Endometrial microvascular endothelial cells (primary cell): ENCODE results near the gene DNAH10. TPM values are rescaled to one million over a fixed set of nuclear protein-coding genes. Genes with fewer than 3 reads are reported as not detected.
"Not testable (repeated sequence)": the region's sequence is repeated elsewhere in the genome, so short reads cannot be mapped to it uniquely, and the experiment has no call there.

Experiments
- in situ Hi-C: cut with HindIII; loops from 2 replicates; pipeline ENCODE4 v1.10.0; 2017; ENCODE audit warnings: low sequenced_read_pairs, low pct_unique_long_range_greater_than_20kb; ENCODE audit errors: inconsistent ontology term
- total RNA-seq: library from RNA; depleted of rRNA; stranded (reverse); fragments of >200 nt; gene quantifications from one replicate; pipeline ENCODE4 v1.2.3, GENCODE V29; 2015; ENCODE audit errors: inconsistent ontology term

Gene DNAH10
- total RNA-seq, 1 donor from 2014 or later: 0.09 TPM

DNA sequence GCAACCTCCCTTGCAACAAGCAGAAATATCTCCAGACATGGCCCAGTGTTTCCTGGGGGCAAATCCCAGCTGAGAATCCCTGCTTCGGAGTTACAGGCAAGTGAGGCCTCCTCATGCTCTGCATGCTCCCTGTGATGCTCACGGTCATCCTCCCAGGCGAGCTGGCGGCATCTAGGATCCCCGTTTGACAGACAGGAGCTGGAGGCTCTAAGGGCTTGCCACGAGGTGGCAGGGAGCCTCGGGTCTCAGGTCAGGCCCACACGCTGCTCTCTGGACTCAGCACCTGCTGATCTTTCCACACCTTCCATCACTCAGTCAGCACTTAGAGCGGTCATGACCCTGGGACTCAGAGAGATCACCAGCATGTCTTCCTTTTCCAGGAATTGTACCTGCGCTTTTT is 130.8 kb downstream of the DNAH10 start:
- in situ Hi-C loops: no loop called here

DNA sequence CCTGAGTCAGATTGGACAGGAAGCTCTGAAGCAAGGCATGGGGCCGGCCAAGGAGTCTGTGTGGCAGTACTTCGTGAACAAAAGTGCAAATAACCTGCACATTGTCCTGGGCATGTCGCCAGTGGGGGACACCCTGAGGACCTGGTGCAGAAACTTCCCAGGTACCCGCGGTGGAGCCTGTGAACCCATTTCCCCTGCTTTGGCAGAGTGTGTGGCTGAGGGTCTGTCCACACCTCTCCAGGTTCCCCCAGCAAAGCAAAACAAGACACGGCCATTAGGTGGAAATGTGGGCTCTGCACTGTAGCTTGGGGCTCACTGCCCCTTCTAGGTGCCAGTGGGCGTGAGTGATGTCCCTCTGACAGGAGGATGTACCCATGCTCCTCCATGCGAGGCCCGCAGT is 131.2 kb downstream of the DNAH10 start:
- in situ Hi-C loops: no loop called here

DNA sequence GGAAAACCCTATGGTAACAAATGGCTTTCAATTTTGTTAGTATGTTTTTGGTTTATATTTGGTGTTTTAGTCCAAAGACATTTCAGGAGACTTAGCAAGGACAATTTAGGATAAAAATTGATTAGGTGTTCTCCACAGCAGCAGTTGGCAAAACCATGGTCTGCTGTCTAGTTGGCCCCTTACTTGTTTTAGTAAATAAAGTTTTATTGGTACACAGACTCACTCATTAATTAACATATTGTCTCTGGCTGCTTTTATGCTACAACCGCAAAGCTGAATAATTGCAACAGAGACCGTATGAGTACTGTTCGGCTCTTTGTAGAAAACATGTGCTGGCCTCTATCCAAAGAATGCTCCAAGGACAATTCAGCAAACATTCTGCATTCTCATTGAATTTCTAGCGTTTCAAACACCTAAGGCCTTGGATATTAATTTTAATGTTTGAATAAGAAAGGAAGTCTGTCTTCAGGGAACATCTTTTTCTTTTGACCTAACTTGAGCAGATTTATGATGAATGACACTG is 132.8 kb downstream of the DNAH10 start:
- in situ Hi-C loops: no loop called here

DNA sequence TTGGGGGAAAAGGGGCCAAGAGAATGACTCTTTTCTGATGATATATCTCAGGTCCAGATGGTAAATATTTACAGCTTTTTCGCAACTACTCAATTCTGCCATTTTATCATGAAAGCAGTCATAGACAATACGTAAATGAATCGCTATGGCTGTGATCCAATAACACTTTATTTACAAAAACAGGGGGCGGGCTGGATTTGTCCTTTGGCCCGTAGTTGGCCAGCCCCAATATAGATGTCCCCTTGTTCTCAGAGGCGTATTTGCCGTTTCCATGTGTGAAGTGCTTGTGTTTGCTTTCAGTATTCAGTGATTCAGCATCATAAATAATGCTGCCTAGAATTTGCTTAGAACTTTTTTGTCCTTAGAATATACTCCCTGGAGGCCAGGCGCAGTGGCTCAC is 133.3 kb downstream of the DNAH10 start:
- in situ Hi-C loops: no loop called here

DNA sequence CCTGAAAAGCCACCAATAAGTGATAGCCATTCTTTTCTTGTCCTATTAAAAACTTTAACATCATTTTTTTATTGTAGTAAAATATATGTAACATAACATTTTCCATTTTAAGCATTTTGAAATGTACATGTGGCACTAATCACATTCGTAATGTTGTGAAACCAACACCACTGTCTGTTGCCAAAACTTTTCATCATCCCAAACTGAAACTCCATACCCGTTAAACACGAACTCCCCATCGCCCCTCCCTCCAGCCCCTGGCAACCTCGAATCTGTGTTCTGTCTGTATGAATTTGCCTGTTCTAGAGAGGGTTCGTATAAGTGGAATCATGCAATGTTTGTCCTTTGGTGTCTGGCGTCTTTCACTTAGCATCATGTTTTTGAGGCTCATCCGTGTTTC is 134.7 kb downstream of the DNAH10 start:
- in situ Hi-C loops: no loop called here

DNA sequence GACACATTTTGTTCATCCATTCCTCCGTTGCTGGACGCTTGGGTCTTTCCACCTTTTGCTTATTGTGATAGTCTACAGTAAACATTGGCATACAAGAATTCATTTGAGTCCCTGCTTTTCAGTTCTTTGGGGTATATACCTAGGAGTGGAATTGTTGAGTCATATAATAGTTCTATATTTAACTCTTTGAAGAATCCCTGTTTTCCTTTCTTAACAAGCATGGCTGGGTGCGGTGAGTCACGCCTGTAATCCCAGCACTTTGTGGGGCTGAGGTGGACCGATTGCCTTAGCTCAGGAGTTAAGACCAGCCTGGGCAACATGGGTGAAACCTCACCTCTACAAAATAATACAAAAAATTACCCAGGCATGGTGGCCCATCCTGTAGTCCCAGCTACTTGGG is 135.1 kb downstream of the DNAH10 start:
- in situ Hi-C loops: no loop called here

DNA sequence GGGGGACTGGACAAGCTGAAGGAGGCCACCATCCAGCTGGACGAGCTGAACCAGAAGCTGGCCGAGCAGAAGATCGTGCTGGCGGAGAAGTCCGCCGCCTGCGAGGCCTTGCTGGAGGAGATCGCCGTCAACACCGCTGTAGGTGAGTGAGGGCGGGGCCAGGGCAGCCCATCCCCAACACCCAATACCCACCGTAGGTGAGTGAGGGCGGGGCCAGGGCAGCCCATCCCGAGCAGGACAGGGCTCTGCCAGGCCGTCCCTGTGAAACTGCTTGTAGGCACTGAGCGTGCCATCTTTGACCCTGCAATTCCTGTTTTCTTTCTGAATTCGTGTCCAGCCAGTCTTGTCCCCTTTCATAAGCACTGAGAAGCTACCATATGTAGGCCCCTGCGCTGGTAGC is 136.6 kb downstream of the DNAH10 start:
- in situ Hi-C loops: no loop called here

DNA sequence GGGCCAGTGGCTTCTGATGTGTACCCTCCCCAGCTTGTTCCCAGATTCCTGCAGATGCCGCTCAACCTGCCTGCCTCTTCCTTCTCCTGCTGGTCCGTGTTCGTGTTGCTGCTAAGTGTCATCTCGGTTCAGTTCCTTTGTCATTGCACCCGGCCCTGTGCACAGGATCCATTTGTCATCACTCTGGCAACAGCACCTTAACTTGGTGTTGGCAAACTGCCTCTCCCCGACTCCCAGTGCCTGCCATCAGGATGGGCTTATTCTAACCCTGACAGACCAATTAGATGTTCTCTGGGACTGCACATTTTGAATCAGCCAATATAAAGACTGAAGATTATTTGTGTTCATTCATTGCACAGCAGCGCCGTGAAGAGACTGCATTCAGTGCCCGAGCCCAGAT is 137.3 kb downstream of the DNAH10 start:
- in situ Hi-C loops: no loop called here

DNA sequence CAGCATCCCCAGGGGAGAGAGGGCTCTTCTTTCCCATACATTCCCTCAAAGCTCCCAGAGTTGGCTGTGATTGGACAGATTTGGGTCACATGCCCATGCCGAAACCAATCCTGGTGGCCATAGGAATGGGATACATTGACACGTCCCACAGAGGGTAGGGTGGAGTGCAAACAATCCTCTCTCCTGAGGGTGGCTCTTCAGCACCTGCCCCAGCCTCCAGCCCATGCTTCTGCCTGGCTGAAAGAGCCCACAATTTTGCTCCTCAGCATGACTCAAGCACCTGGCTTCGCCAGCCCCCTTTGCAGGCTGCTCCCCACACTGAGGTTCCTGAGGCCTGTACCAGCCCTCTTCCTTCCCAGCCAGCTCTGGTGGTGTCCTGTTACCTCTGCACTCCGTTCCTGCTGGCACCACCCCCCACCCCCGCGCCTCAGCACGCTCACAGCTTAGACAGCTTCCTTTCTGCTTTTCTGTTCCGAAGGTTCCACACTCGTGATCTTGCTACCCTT is 138.8 kb downstream of the DNAH10 start:
- in situ Hi-C loops: no loop called here

DNA sequence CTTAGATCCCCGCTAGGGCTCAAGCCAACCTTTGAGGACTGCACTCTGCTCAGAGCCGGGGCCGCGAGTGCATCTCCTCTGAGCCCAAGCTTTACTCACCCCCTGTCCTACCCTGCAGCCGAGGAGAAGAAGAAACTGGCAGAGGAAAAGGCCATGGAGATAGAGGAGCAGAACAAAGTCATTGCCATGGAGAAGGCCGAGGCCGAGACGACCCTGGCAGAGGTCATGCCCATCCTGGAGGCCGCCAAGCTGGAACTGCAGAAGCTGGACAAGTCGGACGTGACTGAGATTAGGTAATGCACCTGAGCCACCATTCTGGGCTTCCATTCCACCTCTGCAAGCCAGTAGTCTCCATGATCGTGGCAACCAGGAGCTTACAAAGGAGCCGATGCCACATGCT is 140.7 kb downstream of the DNAH10 start:
- in situ Hi-C loops: no loop called here

DNA sequence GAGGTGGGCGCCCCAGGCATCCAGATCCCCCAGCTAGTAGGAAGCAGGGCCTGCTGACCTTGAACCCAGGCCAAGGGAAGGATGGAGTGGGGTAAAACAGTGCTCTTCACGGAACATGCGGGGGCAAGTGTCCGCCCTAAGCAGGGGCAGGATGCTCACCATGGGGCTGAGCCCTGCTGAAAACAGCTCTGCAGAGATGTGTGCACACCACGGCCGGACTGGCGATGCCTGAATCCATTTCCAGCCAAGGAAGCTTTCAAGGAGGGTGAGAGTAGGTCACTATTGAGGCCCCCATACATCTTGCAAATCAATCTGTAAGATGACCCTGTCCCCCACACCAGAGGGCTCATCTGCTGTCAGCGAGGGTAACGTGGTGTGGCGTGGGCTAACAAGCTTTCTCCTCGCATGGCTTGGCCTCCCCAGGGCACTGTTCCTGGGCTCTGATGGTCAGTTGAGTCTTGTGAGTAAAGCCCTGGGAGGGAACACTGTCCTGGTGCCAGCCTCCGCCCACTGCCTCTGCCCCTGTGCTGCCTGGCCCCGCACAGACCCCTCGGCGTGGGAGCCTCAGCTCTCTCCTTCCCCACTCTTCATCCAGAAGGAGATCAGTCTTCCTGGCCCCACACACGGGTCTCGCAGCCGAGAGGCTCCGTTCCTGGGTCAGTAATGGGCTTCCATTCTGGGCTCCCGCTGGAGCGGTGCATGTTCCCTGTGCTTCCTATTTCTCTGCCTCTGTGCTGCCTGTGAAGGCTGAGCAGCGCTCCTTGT is 141.4 kb downstream of the DNAH10 start:
- in situ Hi-C loops: no loop called here

DNA sequence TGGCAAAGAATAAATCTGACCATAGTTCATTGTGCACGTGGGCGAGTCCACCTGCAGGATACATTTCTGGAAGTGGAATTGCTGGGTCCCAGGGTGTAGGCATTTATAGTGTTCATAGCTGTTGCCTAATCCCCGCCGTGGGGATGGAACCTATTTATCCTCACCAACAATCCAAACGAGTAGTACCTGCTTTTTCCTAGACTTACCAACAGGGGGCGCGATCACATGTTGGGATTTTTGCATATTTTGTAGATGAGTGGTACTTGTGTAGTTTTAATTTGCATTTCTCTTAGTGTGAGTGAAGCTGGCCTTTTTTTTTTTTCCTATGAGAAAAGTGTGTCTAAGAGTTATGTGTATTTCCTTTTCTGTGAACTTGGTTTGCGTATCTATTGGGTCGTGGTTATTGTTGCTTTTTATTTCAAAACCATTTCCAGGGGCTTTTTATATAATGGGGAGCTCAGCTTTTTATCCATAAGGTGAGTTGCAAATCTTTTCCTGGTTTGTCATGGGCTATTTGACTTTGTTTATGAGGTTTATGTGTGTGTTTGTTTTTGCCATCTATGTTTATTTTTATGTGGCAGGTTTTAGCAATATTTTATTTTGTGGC is 143.3 kb downstream of the DNAH10 start:
- in situ Hi-C loops: no loop called here

DNA sequence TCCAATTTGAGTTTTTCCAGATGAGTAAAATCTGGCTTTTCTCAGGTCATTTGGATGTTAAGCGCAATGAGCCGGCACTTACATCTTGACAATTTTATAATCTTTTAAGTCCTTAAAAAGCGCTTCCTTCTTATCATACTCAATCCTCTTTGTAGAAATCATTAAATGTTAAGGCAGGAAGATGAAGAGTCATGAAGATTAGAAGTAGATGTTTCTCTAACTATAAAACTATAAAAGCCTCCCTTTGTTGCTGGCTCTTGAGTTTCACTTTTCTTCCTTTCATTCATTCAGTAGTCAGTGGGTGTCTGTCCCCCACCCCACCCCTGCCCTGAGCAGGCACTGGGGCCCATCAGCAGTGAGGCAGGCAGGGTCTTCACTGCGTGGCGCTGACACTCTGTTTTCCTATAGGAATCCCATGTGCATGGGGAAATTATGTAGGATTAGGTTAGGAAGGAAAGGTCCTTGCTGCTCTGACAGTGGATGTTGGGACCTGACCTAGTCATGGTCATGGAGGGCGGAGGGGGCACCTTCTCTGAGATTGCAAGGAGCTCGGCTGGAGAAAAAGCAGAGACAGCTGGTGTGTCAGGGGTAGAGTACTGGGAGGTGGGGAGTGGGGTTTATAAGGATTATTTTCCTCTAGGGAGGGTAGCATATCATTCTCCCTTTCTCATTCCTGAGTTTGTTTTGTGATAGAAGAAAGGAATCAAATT is 144.8 kb downstream of the DNAH10 start:
- in situ Hi-C loops: no loop called here

DNA sequence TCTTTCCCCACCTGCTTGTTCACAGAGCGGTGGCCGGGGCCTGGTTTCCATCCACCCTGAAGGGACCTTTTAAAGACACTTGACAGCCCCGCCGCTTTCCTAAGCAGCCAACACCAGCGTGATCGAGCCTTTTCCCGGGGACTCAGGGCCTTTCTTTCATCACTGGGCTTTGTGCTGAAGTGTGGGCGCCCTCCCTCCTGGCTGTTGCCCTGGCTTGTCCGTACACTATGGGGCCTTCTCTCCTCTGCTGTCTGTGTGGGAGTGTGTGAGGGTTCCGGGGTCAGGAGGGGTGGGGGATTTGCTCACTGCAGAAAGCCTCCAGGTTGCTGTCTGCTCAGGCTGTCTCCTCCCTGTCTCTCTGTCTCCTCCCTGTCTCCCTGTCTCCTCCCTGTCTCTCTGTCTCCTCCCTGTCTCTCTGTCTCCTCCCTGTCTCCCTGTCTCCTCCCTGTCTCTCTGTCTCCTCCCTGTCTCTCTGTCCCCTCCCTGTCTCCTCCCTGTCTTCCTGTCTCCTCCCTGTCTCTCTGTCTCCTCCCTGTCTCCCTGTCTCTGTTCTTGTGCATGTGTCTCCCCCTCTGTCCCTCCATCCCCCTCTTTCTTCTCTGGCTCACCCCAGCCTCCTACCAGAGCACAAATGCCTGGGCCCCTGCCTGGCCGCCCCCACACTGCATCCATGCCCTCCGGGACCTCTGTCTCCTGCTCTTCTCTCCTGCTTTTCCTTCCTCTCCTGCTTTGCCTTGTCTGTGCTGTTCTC is 145.8 kb downstream of the DNAH10 start:
- in situ Hi-C loops: no loop called here

DNA sequence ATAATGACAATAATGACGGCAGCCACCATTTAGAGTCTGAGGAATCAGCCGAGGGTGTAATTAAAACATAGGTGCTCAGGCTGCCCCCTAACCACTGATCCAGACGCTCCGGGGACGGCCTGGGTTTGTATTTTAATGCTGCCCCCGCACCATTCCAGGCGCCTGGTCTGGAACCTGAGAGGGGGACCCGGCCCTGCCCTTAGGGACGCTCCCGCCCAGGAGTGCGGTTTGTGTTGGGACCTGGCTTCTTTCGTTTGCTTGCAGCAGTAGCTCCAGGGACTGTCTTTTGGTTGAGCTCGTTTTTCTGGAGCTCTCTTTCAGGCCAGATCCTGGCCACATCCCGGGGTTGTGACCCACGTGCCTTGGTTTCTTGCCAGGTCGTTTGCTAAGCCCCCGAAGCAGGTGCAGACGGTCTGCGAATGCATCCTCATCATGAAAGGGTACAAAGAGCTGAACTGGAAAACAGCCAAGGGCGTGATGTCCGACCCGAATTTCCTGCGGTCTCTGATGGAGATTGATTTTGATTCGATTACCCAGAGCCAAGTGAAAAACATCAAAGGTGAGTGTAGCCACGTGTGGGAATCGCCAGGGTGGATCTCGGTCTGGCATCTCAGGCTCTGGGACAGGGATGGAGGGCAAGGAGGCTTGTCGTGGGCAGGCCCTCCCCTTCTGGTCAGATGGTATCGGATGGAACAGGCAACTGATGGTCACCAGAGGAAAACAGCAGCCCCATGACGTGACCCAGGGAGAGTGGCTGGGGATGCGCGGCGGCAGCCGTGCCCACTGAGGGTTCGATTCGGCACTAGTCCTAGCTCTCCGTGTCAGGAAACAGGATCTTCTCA is 147.0 kb downstream of the DNAH10 start:
- in situ Hi-C loops: no loop called here

DNA sequence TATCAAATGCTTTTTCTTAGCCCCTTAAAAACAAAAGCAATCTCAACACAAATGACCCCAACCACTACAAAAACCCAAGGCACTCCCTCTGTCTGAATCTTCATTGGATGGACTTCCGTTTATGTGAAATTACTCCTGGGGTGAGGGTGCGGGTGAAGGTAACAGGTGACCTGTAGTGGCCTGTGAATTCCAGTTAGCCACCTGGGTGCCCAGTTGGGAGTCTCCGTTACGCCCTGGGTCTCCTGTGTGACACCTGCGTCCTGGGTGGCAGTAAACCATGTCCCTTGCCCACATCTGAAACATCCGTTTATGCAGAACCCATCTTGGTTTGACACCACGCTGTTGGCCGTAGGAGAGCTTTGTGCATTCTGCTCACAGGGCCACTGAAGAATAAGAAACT is 148.0 kb downstream of the DNAH10 start:
- in situ Hi-C loops: no loop called here

DNA sequence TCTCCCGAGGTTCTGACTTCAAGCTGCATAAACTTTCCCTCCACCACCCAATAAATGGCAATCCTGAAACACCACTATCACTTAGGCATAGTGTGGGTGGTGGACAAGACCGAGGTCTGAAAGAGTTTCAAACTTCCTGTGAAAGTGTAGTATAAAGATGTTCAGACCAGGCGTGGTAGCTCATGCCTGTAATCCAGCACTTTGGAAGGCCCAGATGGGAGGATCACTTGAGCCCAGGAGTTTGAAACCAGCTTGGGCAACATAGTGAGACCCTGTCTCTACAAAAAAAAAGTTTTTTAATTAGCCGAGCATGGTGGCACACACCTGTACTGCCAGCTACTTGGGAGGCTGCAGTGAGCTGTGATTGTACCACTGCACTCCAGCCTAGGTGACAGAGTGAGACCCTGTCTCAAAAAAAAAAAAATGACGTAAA is 148.7 kb downstream of the DNAH10 start:
- in situ Hi-C loops: no loop called here

DNA sequence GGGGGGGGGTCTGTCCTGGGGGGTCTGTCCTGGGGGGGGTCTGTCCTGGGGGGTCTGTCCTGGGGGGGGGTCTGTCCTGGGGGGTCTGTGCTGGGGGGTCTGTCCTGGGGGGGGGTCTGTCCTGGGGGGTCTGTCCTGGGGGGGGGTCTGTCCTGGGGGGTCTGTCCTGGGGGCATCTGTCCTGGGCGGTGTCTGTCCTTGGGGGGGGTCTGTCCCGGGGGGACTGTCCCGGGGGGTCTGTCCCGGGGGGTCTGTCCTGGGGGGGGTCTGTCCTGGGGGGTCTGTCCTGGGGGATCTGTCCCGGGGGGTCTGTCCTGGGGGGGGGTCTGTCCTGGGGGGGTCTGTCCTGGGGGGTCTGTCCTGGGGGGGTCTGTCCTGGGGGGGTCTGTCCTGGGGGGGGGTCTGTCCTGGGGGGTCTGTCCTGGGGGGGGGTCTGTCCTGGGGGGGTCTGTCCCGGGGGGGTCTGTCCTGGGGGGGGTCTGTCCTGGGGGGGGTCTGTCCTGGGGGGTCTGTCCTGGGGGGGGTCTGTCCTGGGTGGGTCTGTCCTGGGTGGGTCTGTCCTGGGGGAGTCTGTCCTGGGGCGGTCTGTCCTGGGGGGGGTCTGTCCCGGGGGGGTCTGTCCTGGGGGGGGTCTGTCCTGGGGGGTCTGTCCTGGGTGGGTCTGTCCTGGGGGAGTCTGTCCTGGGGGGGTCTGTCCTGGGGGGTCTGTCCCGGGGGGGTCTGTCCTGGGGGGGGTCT is 149.7 kb downstream of the DNAH10 start:
- in situ Hi-C loops: not testable (repeated sequence)
